ENCODE results near the gene TMEM108. TPM values are rescaled to one million over a fixed set of nuclear protein-coding genes. Genes with fewer than 3 reads are reported as not detected.
A peak's percentile ranks its signal among the peaks of the same experiment; 100 is the strongest.
"Not testable (repeated sequence)": the region's sequence is repeated elsewhere in the genome, so short reads cannot be mapped to it uniquely, and the experiment has no call there.

Gene TMEM108
- not detected in 2 replicates for total RNA-seq (ENCODE audit: low replicate concordance)

DNA sequence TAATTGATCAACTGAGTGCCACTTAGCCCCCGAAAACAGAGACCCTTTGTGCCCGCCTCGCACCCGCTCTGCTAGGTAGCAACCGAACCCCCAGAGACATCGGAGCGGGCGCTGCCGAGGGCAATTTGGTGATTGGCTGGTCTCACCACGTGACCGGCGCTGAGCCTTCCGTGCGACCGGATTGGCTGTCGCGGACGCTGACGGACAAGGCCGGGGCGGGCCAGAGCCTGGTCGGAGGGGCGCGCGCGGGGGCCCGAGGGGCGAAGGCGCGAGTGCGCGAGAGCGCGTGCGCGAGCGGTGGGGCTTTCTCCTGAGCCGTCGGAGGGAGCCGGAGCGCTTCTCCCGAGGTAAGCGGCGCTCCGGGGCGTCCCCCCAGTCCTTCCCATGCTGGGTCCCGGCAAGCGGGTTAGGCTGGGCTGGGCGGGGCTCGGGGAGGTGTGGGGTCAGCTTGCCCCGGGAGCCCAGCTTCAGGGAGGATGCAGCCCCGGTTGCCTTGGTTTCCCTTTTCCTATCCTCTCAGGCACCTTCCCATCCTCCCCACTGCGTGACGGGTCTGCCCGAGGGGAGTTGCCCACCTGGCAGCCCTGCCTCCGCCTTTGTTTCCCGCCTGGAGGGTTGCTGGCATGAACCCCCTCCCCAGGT lies at the start of gene TMEM108:
TMEM108 (plus strand) TSS at position 303 of the 642 bp plus-strand sequence.
- TF ChIP-seq, protein P1, sequence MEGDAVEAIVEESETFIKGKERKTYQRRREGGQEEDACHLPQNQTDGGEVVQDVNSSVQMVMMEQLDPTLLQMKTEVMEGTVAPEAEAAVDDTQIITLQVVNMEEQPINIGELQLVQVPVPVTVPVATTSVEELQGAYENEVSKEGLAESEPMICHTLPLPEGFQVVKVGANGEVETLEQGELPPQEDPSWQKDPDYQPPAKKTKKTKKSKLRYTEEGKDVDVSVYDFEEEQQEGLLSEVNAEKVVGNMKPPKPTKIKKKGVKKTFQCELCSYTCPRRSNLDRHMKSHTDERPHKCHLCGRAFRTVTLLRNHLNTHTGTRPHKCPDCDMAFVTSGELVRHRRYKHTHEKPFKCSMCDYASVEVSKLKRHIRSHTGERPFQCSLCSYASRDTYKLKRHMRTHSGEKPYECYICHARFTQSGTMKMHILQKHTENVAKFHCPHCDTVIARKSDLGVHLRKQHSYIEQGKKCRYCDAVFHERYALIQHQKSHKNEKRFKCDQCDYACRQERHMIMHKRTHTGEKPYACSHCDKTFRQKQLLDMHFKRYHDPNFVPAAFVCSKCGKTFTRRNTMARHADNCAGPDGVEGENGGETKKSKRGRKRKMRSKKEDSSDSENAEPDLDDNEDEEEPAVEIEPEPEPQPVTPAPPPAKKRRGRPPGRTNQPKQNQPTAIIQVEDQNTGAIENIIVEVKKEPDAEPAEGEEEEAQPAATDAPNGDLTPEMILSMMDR (IDR thresholded peaks at IDR 0.05; ENCODE audit: insufficient read depth, low read length): no peak
- DNase-seq (ENCODE audit: low read depth): peak; percentile 6
- H3K4me3 ChIP-seq (ENCODE audit: low read depth, low read length): peak within 1 kb of the TSS; percentile 37

DNA sequence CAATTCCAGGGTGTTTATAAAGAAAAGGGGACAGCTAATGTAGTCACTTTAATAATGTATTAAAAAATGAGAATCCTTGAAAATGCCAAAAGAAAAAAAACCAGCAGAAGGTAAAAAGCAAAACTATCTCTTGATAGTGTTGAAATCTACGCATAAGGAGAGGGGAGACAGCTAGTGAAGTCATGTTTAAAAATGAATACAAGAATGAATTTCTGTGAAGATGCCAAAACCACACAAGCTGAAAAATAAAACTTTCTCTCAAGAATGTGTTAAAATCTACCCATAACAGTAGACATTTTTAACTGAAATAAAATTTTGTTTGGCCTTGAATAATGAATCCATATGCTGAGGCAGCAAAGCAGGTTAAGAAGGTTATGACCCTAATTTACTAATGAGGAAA lies 42.2 kb upstream of the TMEM108 start:
- TF ChIP-seq, protein P1 (IDR thresholded peaks at IDR 0.05; ENCODE audit: insufficient read depth, low read length): no peak
- no peak overlapping the region for H3K4me3 ChIP-seq (ENCODE audit: low read depth, low read length)
- DNase-seq (ENCODE audit: low read depth): no peak

DNA sequence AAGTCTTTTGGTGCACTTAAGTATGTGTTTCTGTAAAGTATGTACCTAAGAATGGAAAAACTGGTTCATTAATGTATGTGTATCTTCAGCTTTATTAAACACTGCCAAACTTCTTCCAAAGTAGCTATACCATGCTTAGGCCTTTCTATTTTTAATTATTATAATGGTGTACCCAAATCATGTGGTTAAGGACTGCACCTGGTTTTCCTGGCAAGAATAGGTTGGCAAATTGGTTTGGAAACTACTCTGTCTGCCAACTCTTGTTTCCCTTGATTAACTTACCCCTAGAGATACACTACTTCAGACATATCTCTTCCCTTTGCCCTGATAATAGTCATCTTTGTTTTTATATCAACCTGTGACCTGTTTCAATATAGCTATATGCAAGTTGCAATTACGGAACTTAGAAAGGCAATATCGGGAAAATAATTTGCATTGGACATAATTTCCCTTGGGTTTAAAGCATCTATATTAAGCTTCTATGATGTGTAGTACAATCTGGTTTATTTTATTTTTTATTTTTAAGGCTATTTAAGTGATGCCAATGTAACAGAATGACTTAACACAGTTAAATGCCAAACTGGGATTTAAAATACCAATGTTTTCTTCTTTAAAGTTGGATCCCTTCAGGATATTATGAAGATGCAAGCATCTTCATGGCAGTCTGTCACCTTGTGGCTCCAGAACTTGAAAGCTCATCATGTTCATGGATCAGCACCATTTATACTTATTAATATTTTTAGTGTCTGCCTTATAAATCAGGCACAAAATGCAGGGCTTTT lies 40.6 kb upstream of the TMEM108 start:
- DNase-seq (ENCODE audit: low read depth): no peak
- no peak overlapping the region for H3K4me3 ChIP-seq (ENCODE audit: low read depth, low read length)
- TF ChIP-seq, protein P1 (IDR thresholded peaks at IDR 0.05; ENCODE audit: insufficient read depth, low read length): no peak

DNA sequence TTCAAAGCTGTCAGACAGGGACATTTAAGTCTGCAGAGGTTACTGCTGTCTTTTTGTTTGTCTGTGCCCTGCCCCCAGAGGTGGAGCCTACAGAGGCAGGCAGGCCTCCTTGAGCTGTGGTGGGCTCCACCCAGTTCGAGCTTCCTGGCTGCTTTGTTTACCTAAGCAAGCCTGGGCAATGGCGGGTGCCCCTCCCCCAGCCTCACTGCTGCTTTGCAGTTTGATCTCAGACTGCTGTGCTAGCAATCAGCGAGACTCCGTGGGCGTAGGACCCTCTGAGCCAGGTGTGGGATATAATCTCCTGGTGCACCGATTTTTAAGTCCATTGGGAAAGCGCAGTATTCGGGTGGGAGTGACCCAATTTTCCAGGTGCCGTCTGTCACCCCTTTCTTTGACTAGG lies 33.2 kb upstream of the TMEM108 start:
- DNase-seq (ENCODE audit: low read depth); H3K4me3 ChIP-seq (ENCODE audit: low read depth, low read length): not testable (repeated sequence)

DNA sequence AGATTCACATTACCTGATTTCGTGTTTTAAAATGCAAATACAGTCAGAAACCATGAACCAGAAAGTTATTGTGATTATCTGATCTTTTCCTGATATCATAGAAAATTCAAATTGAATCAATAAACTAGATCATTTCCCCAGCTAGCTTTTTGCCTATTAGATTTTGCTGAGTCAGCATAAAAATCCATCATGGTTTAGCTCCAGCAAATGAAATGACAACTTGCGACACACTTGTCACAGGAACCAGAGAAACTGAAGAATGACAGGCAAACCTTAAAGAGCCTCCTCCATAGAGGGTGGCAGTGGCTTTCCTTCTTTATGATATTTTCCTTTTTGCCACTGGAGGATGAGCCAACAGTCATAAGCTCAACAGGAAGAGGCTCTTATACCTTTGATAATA lies 30.6 kb upstream of the TMEM108 start:
- H3K4me3 ChIP-seq (ENCODE audit: low read depth, low read length): no peak overlapping the region
- TF ChIP-seq, protein P1 (IDR thresholded peaks at IDR 0.05; ENCODE audit: insufficient read depth, low read length): no peak
- DNase-seq (ENCODE audit: low read depth): no peak

DNA sequence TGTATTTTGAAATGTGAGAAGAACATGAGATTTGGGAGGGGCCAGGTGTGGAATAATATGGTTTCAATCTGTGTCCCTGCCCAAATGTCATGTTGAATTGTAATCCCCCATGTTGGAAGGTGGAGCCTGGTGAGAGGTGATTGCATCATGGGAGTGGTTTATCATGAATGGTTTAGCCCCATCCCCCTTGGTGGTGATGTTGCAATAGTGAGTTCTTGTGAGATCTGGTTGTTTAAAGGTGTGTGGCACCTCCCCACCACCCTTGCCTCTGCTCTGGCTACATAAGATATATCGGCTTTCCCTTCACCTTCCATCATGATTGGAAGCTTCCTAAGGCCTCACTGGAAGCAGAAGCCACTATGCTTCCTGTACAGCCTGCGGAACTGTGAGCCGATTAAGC lies 23.9 kb upstream of the TMEM108 start:
- DNase-seq (ENCODE audit: low read depth): no peak
- TF ChIP-seq, protein P1 (IDR thresholded peaks at IDR 0.05; ENCODE audit: insufficient read depth, low read length): no peak
- no peak overlapping the region for H3K4me3 ChIP-seq (ENCODE audit: low read depth, low read length)

DNA sequence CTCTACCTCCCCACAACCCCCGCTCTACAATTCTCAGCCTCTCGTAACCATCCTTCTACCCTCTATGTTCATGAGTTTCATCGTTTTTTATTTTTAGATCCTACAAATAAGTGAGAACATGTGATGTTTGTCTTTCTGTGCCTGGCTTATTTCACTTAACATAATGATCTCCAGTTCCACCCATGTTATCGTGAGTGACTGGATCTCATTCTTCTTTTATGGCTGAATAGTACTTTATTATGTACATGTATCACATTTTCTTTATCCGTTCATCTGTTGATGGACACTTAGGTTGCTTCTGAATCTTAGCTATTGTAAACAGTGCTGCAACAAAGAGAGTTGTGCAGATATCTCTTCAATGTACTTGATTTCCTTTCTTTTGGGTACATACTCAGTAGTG lies 22.6 kb upstream of the TMEM108 start:
- DNase-seq (ENCODE audit: low read depth); H3K4me3 ChIP-seq (ENCODE audit: low read depth, low read length): not testable (repeated sequence)

All from fibroblast of the aortic adventitia (primary cell).